ENCODE data around the gene ZNF341.

- TF ChIP-seq CTCF (IDR thresholded peaks at IDR 0.05; ENCODE audit: low read depth, low read length) = no peak
- no peak for TF ChIP-seq EZH2phosphoT487 (IDR thresholded peaks at IDR 0.05; ENCODE audit: low read depth)
Observed at GRCh38 chr20:33784225-33784624, 52.4 kb downstream of the ZNF341 start.
